OCI-M2 (cell line): Measurements from ENCODE around the gene CNTN5.

ENCODE experiments used
- DNase-seq: peaks from one replicate; lab custom pipeline; 2025; ENCODE audit not compliant: unreplicated experiment; lab: John Stamatoyannopoulos, UW

Gene CNTN5

GRCh38 chr11:99589771-99590170 is 569.0 kb downstream of the CNTN5 start:
- no peak for DNase-seq

GRCh38 chr11:99592266-99592665 is 571.5 kb downstream of the CNTN5 start:
- no peak for DNase-seq

- DNase-seq = no peak
These were observed 572.4 kb downstream of the CNTN5 start for GRCh38 chr11:99593197-99593596.

- DNase-seq = no peak
These were observed 580.4 kb downstream of the CNTN5 start for GRCh38 chr11:99601179-99601578.

- no peak for DNase-seq
These were observed 593.6 kb downstream of the CNTN5 start for GRCh38 chr11:99614352-99614751.

GRCh38 chr11:99630629-99631028 is 609.9 kb downstream of the CNTN5 start:
- DNase-seq = no peak

GRCh38 chr11:99631618-99632017 is 610.9 kb downstream of the CNTN5 start:
- no peak for DNase-seq

- DNase-seq = no peak
These were observed 612.2 kb downstream of the CNTN5 start for GRCh38 chr11:99632969-99633368.

GRCh38 chr11:99634581-99634980 is 613.8 kb downstream of the CNTN5 start:
- DNase-seq = no peak

GRCh38 chr11:99638073-99638553 is 617.4 kb downstream of the CNTN5 start:
- DNase-seq = no peak

- DNase-seq = no peak
These were observed 619.9 kb downstream of the CNTN5 start for GRCh38 chr11:99640671-99641070.

GRCh38 chr11:99645934-99646333 is 625.2 kb downstream of the CNTN5 start:
- DNase-seq = no peak

GRCh38 chr11:99670067-99670676 is 649.4 kb downstream of the CNTN5 start:
- no peak for DNase-seq

GRCh38 chr11:99671808-99672409 is 651.2 kb downstream of the CNTN5 start:
- DNase-seq = no peak

- no peak for DNase-seq
These were observed 655.5 kb downstream of the CNTN5 start for GRCh38 chr11:99676292-99676691.

- no peak for DNase-seq
These were observed 661.4 kb downstream of the CNTN5 start for GRCh38 chr11:99682171-99682570.

GRCh38 chr11:99682646-99683045 is 661.9 kb downstream of the CNTN5 start:
- no peak for DNase-seq

- DNase-seq = no peak
These were observed 663.2 kb downstream of the CNTN5 start for GRCh38 chr11:99683933-99684332.

- DNase-seq = no peak
These were observed 666.1 kb downstream of the CNTN5 start for GRCh38 chr11:99686838-99687237.

- DNase-seq = no peak
These were observed 666.6 kb downstream of the CNTN5 start for GRCh38 chr11:99687320-99687719.

- DNase-seq = no peak
These were observed 673.3 kb downstream of the CNTN5 start for GRCh38 chr11:99693941-99694492.

GRCh38 chr11:99695106-99695505 is 674.4 kb downstream of the CNTN5 start:
- DNase-seq = no peak

- DNase-seq = no peak
These were observed 686.1 kb downstream of the CNTN5 start for GRCh38 chr11:99706848-99707247.
